HG02840 (cell line): ENCODE data around the gene KNDC1.
"Not testable (repeated sequence)": the region's sequence is repeated elsewhere in the genome, so short reads cannot be mapped to it uniquely, and the experiment has no call there.

Source experiments
- ATAC-seq: cut with Tn5 transposase; IDR thresholded peaks from one replicate; pipeline ENCODE4 v1.9.1; 2021; ENCODE audit warnings: mild to moderate bottlenecking, moderate library complexity, moderate number of reproducible peaks; ENCODE audit not compliant: unreplicated experiment, low FRiP score

KNDC1 gene

DNA sequence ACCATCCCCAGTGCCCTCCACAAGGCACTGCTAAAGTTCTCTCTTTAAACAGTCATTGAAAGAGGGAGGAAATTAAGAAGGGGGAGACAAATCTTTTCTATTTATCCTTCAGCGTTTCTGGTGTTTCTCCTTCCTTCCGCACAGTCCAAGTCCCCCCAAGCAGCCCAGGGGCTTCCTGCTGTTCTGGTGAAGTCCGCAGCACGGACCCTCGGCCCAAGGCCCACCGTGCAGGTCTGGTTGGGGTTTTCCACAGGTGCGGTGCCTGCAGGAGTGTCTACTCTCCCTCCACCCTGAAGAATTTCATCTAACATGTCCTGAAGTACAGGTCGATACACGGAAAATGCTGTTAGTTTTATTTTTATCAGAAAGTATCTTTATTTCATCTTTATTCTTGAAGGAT, 34.1 kb upstream of the KNDC1 start:
- ATAC-seq = no peak

DNA sequence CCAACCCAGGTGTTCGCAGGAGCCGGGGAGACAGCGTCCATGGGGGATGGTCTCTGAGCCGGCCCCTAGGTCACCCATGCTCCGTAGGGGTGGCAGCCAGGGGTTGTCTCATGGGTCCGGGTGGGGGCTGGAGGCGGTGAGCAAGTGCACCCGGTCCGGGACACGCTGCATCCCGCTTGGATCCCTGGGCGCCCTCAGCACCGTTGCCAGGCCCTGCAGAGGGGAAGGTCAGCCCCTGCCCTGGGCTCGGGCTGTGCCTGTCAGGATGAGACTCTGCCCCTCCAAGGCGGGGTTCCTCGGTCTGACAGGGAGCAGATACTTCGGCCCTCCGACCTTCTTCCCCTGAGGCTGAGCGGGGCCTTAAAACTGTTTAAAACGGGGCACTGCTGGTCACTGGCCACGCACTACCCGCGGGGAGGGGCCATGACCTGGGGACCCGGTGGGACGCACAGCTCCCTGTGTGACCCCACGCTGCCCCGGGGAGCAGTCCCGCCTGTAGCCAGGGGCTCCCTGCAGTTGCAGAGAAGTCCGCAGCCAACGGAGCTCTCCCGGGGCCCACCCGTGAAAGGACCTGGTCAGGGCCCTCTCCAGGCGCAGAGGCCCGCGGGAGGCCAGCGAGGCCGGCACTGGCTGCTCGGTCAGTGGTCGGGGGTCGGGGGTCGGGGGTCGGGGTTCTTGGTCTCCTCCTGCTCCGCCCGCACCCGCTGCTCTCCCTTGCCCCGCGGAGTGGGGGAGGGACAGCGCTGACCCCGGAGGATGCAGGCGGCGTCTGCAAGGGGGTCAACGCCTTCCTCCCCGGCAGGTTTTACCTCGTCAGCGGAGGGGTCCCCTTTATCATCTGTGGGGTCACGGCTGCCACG, 33.4 kb upstream of the KNDC1 start:
- no peak for ATAC-seq

DNA sequence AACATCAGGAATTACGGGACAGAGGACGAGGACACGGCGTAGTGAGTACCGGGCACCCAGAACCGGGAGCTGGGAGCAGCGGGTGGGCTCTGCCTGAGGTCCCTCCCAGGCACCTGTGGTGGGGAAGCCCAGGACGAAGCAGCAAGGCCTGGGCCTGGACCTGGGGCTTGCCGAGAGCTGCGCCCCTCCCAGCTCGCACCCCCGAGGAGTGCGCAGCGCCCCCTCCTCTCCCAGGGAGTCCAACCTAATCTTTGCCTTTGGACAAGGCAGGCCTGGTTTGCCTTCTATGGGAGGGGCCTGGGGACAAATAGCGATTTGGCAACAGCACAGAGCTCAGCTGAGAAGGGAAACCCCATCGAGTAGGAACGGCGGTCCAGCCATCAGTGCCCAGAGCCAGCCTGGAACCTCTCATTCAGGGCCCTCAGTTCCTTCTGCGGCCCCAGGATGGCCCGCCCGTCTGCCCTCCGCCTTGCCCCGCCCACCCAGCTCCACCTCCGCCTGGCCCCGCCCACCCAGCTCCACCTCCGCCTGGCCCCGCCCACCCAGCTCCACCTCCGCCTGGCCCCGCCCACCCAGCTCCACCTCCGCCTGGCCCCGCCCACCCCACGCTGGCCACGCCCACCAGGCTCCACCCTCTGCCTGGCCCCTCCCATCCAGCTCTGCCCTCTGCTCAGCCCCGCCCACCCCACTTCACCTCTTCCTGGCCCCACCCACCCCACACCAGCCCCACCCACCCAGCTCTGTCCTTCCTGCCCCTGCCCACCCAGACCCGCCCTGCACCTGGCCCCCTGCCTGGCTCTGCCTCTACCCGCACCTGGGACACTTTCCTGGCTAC, 32.5 kb upstream of the KNDC1 start:
- no peak for ATAC-seq

DNA sequence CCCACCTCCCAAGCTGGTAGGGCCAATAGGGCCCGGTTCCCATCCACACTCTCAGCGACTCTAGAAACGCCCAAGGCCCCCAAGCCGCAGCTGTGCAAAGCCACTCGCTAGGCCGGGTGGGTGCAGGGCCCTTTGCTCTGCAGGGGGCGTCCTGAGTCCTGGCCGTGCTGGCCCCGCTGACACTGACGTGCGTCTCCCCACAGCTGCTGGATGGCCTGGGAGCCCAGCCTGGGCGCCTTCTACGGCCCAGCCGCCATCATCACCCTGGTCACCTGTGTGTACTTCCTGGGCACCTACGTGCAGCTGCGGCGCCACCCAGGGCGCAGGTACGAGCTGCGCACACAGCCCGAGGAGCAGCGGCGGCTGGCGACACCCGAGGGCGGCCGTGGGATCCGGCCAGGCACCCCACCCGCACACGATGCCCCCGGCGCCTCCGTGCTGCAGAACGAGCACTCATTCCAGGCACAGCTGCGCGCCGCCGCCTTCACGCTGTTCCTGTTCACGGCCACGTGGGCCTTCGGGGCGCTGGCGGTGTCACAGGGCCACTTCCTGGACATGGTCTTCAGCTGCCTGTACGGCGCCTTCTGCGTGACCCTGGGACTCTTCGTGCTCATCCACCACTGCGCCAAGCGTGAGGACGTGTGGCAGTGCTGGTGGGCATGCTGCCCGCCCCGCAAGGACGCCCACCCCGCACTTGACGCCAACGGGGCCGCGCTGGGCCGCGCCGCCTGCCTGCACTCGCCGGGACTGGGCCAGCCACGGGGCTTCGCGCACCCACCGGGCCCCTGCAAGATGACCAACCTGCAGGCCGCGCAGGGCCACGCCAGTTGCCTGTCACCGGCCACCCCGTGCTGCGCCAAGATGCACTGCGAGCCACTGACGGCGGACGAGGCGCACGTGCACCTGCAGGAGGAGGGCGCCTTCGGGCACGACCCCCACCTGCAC, 31.6 kb upstream of the KNDC1 start:
- no peak for ATAC-seq

DNA sequence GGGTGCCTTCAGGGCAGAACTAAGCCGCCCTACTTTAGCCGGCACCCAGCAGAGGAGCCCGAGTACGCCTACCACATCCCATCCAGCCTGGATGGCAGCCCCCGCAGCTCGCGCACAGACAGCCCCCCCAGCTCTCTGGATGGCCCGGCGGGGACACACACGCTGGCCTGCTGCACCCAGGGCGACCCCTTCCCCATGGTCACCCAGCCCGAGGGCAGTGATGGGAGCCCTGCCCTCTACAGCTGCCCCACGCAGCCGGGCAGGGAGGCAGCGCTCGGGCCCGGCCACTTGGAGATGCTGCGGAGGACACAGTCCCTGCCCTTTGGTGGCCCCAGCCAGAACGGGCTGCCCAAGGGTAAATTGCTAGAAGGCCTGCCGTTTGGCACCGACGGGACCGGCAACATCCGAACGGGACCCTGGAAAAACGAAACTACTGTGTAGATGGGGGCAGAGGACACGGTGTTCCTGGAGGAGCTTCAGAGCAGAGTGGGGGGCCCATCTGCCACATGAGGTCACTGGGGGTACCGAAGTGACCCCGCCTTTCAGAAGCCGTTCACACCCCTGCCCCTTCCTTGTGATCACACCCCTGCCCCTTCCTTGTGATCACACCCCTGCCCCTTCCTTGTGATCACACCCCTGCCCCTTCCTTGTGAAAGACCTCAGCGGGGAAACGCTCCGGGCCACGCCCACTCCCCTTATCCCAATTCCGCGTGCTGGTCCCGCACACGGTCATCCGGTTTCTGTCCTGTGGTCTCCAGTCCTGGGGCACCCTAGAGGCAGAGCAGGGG, 30.8 kb upstream of the KNDC1 start:
- no peak for ATAC-seq

DNA sequence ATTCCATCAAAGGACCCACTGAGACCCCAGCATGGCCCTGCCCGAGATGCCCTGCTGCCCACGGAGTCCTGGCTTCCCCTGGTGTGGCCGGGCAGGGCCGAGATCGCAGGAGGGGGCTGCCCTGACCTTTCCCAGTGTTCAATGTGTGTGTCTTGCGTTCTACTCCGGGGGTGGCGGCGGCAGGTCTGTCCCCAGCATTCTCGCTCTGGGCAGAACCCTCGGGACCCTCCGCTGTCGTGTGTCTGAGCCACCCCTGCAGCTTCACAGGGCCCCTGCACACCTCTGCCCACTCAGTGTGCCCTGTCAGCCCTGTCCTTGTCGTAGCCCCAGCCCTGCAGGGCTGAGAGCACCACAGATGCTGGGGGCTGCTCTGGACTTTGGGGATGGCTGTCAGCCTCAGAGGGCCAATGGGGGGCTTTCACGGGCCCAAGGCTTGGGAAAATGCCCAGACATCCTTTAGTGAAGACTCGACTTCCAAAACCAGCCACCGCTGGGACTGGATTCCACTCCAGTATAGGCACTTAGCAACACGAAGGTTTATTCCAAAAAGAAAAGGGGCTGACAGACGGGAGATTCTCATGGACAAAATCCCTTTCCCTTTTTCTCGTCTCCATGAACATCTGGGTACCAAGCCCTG, 30.0 kb upstream of the KNDC1 start:
- ATAC-seq = no peak

DNA sequence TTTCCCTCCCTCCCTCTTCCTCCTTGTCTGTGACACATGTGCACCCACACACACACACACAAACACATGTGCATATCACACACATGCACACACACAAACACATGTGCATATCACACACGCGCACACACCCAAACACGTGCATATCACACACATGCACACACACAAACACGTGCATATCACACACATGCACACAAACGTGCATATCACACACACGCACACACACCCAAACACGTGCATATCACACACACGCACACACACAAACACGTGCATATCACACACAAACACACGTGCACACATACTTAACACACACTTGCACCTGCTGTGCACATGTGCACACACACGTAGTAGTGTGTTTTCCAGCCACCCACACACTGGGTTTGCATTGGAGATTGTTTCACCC, 29.4 kb upstream of the KNDC1 start:
- ATAC-seq = no peak

DNA sequence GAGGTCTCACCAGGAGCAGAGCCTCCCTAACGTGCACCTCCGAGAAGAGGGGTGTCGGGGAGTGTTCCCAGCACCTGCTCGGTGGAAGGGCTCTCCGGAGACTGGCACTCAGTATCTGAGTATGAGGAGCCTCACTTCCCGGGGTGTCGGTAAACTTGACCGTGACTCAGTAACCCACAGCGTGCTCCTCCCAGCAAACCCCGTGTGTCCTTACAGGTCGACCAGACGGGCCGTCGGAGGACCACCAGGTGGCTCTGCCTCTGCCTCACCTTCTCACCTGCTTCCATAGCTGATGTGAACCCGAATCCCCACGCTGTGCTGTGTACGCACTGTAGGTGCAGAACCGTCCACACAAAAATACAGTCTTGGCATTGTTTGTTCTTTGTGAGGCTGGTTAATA, 29.0 kb upstream of the KNDC1 start:
- ATAC-seq = no peak

DNA sequence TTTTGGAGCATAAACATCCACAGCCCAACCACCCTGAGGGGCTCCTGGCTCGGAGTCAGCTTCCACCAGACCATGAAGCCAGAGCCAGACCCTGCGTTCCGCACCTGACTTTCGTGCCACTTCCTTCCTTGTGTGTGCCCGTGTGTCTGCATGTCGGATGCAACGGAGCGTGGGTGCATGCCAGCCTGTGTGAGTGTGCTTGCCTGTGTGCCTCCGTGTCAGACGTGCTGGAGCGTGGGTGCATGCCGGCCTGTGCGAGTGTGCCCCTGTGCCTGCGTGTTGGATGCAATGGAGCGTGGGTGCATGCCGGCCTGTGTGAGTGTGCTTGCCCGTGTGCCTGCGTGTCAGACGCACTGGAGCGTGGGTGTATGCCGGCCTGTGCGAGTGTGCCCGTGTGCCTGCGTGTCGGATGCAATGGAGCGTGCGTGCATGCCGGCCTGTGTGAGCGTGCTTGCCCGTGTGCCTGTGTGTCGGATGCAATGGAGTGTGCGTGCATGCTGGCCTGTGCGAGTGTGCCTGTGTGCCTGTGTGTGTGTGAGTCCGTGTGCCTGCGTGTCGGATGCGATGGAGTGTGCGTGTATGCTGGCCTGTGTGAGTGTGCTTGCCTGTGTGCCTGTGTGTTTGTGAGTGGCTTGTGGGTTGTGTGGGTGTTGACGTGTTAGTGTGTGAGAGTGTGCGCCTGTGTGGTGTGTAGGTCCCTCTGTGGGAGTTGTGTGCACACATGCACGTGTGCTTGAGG, 28.1 kb upstream of the KNDC1 start:
- no peak for ATAC-seq

DNA sequence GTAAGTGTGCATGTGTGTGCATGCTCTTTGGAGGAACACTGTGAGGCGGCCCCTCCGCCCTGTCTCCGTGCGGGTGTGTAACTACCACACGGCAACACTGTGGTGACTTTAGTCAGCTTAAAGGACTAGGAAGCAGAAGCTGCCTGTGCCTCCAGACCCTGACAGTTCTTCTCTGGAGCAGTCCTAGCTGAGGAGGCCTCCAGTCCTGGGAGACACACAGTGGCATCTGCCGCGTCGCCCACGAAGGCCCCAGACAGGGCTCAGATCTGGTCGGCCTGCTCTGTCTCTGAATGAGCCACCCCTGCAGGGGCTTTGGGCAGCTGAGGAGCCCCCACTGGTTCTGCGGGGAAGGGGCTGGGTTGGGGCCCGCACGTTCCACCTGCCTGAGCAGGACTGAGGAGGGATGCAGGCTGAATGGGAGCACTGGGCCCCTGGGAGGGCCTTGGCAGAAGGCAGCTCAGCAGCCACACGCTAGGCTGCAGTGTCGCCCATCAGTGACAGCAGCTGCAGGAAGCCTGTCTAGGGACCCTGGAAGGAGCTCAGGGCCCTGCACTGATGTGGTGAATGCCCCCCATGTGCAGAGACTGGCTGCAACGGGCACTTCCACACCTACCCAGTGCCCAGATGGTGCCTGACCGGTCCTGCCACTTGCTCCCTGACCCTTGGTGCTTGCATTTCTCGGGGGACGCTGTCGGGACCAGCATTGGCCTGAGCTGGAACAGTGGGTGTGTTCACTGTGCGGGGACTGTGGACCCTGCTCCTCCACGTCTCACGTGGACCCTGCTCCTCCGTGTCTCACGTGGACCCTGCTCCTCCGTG, 27.3 kb upstream of the KNDC1 start:
- ATAC-seq = no peak

DNA sequence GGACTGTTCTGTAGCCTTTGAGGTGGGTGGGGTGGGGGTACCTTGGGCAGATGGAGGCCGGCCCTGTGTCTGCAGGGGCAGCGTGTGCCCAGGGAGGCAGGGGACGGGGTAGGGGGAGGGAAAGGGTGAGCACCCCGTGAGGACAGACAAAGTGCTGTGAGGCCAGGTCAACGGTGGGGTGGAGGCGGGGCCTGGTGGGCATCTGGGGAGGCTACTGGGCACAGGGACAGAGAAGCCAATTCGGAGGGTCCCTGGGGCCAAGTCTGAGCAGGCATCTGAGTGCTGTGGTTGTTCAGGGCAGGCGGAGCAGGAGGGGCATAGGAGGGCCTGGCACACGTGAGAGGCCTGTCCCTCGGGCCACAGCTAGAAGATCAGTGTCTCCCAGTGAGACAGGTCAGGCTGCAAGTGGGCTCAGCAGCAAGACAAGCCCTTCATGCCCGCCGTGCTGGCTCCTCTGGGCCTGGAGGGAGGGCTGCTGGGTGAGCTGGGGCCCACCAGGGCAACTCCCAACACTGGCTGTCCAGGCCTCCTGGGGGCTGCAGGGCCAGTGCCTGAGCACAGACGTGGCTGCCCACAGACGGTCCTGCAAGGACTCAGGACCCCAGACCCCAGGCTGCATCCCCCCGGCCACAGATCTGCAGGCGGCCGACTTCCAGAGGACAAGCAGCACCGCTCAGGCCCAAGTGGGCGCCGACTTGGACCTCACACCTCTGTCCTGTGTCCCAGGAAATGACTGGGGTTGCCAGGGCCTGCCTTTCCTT, 26.4 kb upstream of the KNDC1 start:
- no peak for ATAC-seq

DNA sequence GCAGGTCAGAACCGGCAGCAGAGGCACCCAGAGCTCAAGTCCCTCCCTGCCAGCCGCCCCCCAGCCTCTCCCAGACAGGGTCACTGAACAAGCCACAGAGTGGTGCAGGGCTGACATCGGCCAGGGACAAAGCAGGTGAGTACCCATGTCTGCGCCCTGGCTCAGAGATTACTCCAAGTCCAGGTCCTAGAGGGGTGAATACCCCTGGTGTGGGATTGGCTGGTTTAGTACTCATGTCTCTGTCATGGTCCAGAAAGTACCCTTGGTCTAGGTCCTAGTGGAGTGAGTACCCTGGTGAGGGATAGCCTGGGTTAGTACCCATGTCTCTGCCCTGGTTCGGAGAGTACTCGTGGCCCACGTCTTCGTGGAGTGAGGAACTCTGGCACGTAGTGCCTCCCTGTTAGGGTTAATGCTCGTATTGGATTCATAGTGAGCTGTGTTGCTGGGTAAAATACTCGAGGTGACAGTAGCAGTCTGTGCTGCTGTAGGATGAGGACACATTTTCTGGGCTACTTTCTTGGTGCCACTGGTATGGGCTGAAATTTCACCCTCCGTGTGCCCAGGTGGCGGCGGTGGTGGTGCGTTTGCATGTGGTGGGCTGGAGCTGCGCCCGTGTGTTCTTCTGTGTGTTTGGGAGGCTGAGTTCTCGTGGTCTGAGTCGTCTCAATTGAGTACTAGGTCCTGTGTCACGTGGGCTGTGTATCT, 25.5 kb upstream of the KNDC1 start:
- ATAC-seq = no peak

DNA sequence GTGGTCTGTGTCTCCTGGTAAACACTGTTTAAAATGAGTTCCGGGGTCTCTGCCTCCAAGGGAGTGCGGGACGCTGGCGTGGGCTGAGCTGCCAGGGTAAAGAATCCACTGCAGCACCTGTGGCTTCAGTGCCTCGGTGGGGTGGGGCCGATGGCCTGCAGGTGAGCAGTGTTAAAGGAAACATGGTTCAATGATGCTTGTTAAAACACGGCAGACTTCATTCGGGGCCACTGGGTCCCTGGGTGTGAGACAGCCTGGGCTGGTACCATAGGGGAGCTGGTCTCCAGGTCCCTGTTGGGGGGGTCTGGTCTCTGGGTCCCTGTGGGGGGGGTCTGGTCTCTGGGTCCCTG, 24.9 kb upstream of the KNDC1 start:
- no peak for ATAC-seq

DNA sequence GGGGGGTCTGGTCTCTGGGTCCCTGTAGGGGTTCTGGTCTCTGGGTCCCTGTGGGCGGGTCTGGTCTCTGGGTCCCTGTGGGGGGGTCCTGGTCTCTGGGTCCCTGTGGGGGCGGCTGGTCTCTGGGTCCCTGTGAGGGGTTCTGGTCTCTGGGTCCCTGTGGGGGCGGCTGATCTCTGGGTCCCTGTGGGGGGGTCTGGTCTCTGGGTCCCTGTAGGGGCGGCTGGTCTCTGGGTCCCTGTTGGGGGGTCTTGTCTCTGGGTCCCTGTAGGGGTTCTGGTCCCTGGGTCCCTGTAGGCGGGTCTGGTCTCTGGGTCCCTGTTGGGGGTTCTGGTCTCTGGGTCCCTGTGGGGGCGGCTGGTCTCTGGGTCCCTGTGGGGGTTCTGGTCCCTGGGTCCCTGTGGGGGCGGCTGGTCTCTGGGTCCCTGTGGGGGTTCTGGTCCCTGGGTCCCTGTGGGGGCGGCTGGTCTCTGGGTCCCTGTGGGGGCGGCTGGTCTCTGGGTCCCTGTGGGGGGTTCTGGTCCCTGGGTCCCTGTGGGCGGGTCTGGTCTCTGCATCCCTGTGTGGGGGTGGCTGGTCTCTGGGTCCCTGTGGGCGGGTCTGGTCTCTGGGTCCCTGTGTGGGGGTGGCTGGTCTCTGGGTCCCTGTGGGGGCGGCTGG, 22.4 kb upstream of the KNDC1 start:
- not testable (repeated sequence) for ATAC-seq

DNA sequence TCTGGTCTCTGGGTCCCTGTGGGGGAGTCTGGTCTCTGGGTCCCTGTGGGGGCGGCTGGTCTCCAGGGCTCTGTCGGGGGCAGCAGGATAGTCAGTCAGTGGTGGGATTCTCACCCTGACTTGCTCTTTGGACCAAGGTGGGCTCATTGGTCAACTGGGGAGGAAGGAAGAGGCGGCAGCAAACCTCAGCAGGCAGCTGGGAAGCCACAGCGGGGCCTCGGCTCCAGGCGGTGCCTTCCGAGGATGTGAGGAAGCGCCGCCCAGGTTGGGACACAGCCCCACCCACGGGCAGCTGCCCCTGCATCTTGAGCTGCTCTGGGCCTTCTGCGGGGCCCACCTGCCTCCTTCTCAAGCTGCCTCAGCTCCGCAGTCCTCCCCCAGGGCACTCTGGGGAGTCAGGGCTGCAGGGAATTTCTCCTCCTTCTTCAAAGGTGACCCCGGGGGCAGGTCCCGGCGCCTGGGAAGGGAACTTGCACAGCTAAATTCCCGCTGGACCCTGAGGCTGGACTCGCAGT, 20.4 kb upstream of the KNDC1 start:
- ATAC-seq = no peak
